NCI-H2029 treated with DMSO at 0.1 percent for 48 hours (cell line): ENCODE measurements around the gene TRMT2B.
A peak's percentile ranks its signal among the peaks of the same experiment; 100 is the strongest.
"Not testable (repeated sequence)": the region's sequence is repeated elsewhere in the genome, so short reads cannot be mapped to it uniquely, and the experiment has no call there.

Experiments
- DNase-seq: peaks from one replicate; lab custom pipeline; 2025; lab: John Stamatoyannopoulos, UW

The TRMT2B gene

GRCh38 chrX:101009090-101009489 lies 42.8 kb downstream of the TRMT2B start:
- no peak for DNase-seq

GRCh38 chrX:100999451-100999850 lies 52.5 kb downstream of the TRMT2B start:
- DNase-seq, result no peak

- no peak for DNase-seq
Measured at GRCh38 chrX:100995469-100995868, 56.4 kb downstream of the TRMT2B start.

GRCh38 chrX:100994352-100995281 lies 57.3 kb downstream of the TRMT2B start:
- DNase-seq, result no peak

GRCh38 chrX:100990139-100990538 lies 61.8 kb downstream of the TRMT2B start:
- no peak for DNase-seq

GRCh38 chrX:100984818-100985217 lies 67.1 kb downstream of the TRMT2B start:
- DNase-seq, result no peak

GRCh38 chrX:100981498-100981845 lies 70.4 kb downstream of the TRMT2B start:
- not testable (repeated sequence) for DNase-seq

GRCh38 chrX:100980608-100981497 lies 71.1 kb downstream of the TRMT2B start:
- peak; percentile 55 for DNase-seq

GRCh38 chrX:100979881-100980607 lies 71.9 kb downstream of the TRMT2B start:
- DNase-seq, result peak; percentile 55

- no peak for DNase-seq
Measured at GRCh38 chrX:100976211-100976610, 75.7 kb downstream of the TRMT2B start.

GRCh38 chrX:100975212-100975611 lies 76.7 kb downstream of the TRMT2B start:
- no peak for DNase-seq

- DNase-seq, result no peak
Measured at GRCh38 chrX:100973411-100973810, 78.5 kb downstream of the TRMT2B start.

GRCh38 chrX:100969936-100970335 lies 82.0 kb downstream of the TRMT2B start:
- no peak for DNase-seq

- DNase-seq, result no peak
Measured at GRCh38 chrX:100969408-100969807, 82.5 kb downstream of the TRMT2B start, which contains the start of gene ARL13A. TSS of gene ARL13A (plus strand) at chrX:100969708. CDS start at chrX:100973690, 3,982 bp downstream.

- no peak for DNase-seq
Measured at GRCh38 chrX:100964362-100964761, 87.5 kb downstream of the TRMT2B start.

- DNase-seq, result no peak
Measured at GRCh38 chrX:100962811-100963210, 89.1 kb downstream of the TRMT2B start.
